DMS 273 treated with DMSO at 0.1 percent for 48 hours (cell line): Measurements from ENCODE around the gene ALG5.

Experiments used
- DNase-seq: peaks from one replicate; lab custom pipeline; 2025; lab: John Stamatoyannopoulos, UW

ALG5 gene

DNA sequence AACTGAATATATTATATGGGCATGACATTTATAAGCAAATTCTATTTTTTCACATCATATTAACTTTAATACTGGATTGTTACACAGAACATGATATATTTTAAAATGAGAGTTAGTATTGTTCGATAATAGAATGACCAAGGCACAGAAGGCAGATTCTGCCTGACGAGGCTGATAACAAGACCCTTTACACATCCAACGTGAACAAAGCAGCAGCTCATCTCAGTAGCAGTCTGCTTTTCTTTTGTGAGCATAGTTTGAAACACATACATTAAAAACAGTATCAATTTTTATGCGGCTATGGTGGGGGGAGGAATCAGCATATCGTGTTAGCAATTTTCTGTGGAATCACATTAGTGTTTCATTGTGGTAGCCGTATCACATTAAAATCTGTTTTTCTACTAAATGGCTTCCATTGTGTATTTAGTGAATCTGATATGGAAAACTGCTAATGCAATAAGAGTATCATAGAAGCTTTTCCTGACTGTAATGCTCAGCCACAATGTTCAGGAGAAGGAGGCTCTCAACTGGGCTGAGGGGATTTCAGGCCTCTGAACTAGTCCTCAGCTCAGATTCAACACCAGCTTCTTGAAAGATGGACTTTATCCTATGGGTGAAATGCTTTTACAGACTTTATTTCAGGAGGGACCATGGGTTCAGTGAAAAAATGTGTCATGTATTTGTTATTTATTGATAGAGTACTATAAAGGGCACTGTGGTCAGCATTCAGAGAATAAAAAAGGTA is 83.1 kb downstream of the ALG5 start:
- DNase-seq = no peak

DNA sequence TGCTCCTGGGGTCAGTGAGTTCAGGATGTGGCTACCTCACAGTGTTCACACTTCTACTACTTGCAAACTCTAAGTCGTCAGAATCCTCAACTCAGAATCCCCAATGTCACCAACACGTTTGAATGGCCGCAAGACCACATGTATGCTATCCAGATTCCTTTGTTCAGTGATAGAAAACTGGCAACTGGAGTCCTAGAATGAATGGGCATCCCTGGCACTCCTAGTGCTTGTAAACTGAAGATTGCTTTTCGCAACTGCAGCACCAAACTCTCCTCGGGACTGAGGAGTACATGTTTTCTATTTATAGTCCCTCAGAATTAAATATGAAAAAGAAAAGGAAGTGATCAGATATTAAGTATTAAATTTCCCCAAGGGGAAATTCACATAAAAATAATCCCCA is 84.0 kb downstream of the ALG5 start:
- no peak for DNase-seq

DNA sequence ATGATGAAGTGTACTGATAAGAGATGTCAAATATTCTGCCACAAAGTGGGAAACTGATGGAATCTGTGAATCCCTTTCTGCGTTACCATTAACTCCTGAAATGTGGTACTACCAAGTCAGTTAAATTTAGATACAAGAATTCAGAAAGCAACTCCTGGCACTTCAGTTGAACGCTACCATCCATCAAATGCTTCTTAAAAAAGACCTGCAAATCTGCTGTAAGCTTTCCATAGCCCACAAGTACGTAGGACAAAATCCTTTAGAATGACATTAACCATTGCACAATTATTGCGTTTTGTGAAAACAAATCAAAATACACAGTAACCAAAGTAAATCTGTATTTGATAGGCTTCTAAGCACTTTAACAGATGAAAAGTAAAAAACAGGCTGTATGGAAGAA is 84.5 kb downstream of the ALG5 start:
- no peak for DNase-seq

DNA sequence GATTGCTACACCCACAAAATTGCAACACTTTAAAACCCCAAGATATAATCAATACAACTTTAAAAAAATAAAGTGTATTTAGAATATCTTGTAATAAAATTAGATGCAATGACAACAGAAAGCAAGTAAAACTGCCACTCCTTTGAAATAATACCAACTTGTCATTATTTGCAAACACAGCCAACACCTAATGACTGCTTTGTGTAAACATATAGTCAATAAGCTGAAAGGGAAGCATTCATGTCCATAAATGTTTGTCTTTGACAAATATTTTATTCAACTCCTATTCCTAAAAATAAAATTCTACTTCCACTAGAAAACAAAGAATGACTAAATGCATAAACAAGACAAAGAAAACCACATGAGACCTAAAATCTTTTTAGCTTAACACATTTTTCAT is 85.7 kb downstream of the ALG5 start:
- no peak for DNase-seq

DNA sequence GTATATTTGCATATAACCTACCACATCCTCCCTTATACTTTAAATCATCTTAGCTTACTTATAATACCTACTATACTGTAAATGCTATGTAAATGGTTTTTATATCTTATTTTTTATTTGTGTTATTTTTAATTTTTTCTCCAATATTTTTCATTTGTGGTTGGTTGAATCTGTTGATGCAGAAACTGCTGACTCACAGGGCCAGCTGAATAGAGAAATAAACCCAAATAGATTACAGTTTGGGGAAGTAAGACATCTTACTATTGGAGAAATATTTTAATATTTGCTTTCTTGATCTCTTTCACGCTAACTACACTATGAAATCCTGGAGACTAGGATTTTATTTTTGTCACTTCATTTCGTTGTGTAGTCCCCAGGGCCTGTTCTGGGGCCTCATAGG is 86.2 kb downstream of the ALG5 start:
- DNase-seq = no peak

DNA sequence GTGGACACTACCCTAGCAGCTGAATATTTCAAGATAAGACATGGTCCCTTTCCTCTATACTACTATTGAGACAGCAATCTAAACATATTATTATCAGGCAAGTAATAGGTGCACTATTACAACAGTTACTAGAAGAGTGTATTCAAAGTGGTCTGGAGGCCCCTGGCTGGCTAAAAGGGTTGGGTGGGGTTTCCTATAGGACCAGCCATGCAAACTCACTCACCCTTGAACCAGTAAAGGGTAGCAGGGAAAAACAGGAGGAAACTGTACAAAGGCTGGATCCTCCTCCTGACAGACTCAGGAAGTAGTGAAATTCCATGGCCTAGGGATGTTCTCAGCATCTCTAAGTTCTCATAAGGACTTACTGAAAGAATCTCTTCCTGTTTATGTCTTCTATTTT is 86.8 kb downstream of the ALG5 start:
- no peak for DNase-seq

DNA sequence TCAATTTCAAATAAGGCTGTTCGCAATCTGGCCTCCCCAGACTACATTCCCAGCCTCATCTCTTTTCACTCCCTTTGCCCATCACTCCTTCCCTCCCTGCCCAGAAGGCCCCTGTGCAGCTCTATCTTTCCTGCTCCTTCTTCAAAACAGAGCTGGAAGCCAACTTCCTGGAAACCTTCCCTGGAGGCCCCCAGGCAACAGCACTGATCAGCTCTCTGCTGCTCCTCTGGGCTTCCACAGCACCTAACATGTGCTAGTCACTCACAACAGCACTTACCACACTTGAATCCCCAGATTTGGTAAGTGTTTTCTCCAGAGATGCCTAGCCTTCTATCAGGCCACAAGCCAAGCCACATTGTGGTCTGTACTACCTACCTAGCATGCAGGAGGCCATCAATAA is 88.6 kb downstream of the ALG5 start:
- DNase-seq = no peak

DNA sequence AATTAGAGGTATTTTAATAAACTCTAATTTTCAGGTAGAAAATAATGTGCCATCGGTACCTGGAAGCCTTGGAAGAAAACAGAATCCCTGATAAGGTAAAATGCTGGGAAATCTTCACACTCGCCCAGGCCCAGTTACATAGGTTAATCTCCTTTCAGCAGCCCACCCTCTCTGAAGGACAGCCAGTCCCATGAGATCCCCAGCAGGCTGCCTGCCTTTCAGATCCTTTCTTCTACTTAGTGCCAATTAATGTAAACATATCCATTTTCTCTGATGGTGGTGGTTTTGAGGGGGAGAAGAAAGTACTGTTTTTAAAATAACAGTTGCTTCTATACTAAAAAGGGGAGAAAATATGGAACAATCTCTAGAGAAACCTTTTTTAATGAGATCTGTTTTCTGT is 91.3 kb downstream of the ALG5 start:
- DNase-seq = no peak

DNA sequence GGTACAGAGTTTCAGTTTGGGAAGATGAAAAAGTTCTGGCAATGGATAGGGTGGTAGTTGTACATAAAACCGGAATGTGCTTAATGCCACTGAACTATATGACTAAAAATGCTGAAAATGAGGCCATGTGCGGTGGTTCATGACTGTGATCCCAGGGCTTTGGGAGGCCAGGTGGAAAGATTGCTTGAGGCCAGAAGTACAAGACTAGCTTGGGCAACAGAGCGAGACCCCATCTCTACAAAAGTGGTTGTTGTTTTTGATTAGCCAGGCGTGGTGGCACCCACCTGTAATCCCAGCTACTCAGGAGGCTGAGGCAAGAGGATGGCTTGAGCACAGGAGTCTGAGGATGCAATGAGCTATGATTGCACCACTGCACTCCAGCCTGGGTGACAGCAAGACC is 91.9 kb downstream of the ALG5 start:
- no peak for DNase-seq

DNA sequence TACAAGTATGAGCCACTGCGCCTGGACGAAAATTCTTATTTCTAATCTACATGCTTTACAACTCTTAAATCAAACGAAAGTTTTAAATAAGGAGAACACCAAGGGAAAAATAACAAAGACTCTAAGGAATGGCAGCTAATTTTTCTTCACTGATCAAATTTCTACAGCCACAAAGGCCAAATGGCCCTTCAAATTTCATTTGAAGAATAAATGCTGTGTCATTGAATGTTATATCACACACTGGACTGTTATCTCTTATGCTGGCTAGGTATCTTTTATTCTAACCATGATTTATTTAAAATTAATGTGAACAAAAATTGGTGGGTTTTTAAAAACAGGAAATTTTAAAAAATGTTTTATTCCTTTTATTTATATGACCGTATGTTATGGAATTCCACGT is 93.2 kb downstream of the ALG5 start:
- DNase-seq = no peak

DNA sequence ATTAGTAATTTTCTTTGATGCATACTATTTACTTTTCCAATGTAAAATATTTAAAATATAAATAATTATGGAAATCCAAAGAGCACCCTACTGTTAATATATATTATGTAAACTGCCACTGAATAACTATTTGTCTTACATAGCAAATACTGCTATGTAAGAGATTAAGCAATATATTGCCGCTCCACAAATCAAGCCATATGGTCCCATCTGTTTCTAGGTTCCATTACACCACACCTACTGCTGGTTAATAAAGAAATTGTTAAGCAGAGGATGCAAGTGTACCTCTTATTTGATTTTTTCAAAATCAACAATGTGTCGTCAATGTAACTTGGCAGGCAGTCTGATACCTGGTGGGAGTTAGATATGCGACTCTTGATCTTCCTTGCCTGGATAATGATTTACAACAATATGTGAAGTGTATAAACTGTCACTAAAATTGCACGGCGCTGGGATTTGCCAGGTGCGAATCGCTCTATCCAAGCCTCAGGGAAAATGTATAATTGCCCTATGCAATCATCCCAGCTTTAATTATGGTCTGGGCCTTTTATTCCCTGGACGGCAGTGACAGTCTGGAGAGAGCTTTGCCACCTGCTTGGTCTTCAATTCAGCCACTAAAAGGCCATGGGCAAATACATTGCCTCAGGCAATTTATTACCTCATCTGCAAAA is 95.1 kb downstream of the ALG5 start:
- DNase-seq = peak; percentile 97
